Amniotic epithelial cell (primary cell): Measurements from ENCODE around the gene LEFTY2.
"Not testable (repeated sequence)": the region's sequence is repeated elsewhere in the genome, so short reads cannot be mapped to it uniquely, and the experiment has no call there.

ENCODE experiments used
- DNase-seq: peaks from one replicate; pipeline ENCODE4 v3.0.0-alpha.2; 2010; ENCODE audit warnings: low read depth

The LEFTY2 gene

GRCh38 chr1:225929462-225929861 is 11.6 kb downstream of the LEFTY2 start:
- not testable (repeated sequence) for DNase-seq

- no peak for DNase-seq
Observed at GRCh38 chr1:225928186-225929175, 12.5 kb downstream of the LEFTY2 start.

GRCh38 chr1:225926551-225927113 is 14.4 kb downstream of the LEFTY2 start:
- DNase-seq: no peak

GRCh38 chr1:225923692-225924555 is 17.1 kb downstream of the LEFTY2 start, which contains the start of gene PYCR2:
TSS of gene PYCR2 (minus strand) at chr1:225924250. CDS start at chr1:225924110, 140 bp downstream.
- DNase-seq: peak; percentile 95

GRCh38 chr1:225923381-225923691 is 17.7 kb downstream of the LEFTY2 start:
- DNase-seq: no peak

GRCh38 chr1:225921734-225922709 is 19.0 kb downstream of the LEFTY2 start:
- DNase-seq: no peak

- peak; percentile 90 for DNase-seq
Observed at GRCh38 chr1:225919906-225920305, 21.1 kb downstream of the LEFTY2 start.

GRCh38 chr1:225918280-225918679 is 22.7 kb downstream of the LEFTY2 start:
- no peak for DNase-seq

GRCh38 chr1:225917536-225917935 is 23.5 kb downstream of the LEFTY2 start:
- DNase-seq: peak; percentile 17

GRCh38 chr1:225917101-225917500 is 23.9 kb downstream of the LEFTY2 start:
- DNase-seq: no peak

GRCh38 chr1:225915538-225915991 is 25.5 kb downstream of the LEFTY2 start:
- no peak for DNase-seq

GRCh38 chr1:225914947-225915346 is 26.1 kb downstream of the LEFTY2 start:
- no peak for DNase-seq

GRCh38 chr1:225914391-225914790 is 26.6 kb downstream of the LEFTY2 start:
- no peak for DNase-seq

- peak; percentile 17 for DNase-seq
Observed at GRCh38 chr1:225911191-225912130, 29.6 kb downstream of the LEFTY2 start.

GRCh38 chr1:225909477-225909876 is 31.5 kb downstream of the LEFTY2 start:
- no peak for DNase-seq

- DNase-seq: no peak
Observed at GRCh38 chr1:225908773-225909172, 32.2 kb downstream of the LEFTY2 start.

- no peak for DNase-seq
Observed at GRCh38 chr1:225908013-225908640, 32.9 kb downstream of the LEFTY2 start.

GRCh38 chr1:225907341-225907740 is 33.7 kb downstream of the LEFTY2 start:
- DNase-seq: no peak

- DNase-seq: no peak
Observed at GRCh38 chr1:225906467-225906866, 34.6 kb downstream of the LEFTY2 start.
